Cardiac septum (tissue), 1 donor: ENCODE measurements around the gene SUSD1. TPM values are rescaled to one million over a fixed set of nuclear protein-coding genes. Genes with fewer than 3 reads are reported as not detected.

Source experiments
- DNase-seq: peaks from one replicate; pipeline ENCODE4 v3.0.0-alpha.2; 2020; ENCODE audit warnings: low spot score
- intact Hi-C: fragments of 100-400 bp; cut with DNase I; formaldehyde crosslinking; loops from one replicate; pipeline ENCODE4 v1.14.0; 2022
- total RNA-seq: library from RNA; stranded (reverse); fragmentation: NEBNext Ultra II Directional; extraction: Animal tissue kit (Norgen Biotek cat#: 25700); gene quantifications from one replicate; pipeline ENCODE4 v1.2.1, GENCODE V29; 2021
- donor health status: DM: no; HTN: no; CAD: no.

SUSD1 gene
- total RNA-seq, 1 donor from 2014 or later: 4.3 TPM

DNA sequence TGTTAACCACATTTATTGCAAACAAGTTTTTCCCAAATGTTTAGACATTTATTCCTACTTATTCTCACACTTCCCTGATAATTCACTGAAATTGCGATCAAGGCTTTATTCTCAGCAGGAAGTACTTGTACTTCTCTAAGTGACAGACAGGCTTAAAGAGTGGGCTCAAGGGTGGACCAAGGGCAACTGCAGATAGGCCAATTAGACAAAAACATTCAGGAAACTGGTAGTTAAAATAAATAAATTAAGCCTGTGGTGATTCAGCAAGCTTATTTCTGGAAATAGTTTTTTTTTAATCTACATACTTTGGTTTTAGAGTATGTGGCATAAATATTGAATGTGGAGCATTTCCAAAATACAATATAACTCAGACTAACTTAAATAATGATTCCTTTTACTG, 142.4 kb downstream of the SUSD1 start:
- no peak for DNase-seq
- intact Hi-C loops: no loop called here

DNA sequence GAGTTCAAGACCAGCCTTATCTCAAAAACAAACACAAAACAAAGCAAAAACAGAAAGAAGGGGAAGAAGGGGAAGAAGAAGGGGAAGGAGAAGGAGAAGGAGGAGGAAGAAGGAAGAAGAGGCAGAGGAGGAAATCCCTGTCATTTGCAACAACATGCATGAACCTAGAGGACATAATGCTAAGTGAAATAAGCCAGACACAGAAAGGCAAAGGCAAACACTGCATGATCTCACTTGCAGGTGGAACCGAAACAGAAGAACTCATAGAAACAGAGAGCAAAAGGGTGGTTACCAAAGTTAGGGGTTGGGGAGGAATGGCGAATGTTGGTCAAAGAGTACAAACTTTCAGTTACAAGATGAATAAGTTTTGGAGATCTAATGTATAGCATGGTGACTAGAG, 143.1 kb downstream of the SUSD1 start:
- intact Hi-C loops: no loop called here
- DNase-seq: no peak

GRCh38 chr9:112031400-112031799, 143.7 kb downstream of the SUSD1 start:
- DNase-seq: no peak
- intact Hi-C loops: no loop called here

GRCh38 chr9:112029921-112030444, 145.1 kb downstream of the SUSD1 start:
- intact Hi-C loops: no loop called here
- DNase-seq: no peak

GRCh38 chr9:112028242-112029221, 146.6 kb downstream of the SUSD1 start:
- DNase-seq: no peak
- intact Hi-C loops: no loop called here

DNA sequence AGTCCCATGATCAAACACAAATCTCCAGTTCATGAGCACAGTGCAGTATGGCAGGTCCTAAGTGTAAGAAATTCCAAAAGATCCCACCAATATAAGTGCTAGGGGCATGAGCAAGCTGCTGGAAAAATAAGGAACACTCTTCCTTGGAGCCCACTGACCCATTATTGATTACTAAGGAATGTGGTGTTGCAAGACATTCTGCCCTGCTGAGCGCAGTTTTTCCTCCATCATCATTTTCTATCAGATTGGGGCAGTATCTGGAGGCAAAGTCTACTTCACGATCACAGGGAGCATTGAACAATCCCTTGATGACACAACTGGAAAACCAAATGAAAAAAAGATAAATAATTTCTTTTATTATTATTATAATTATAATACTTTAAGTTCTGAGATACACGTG, 149.2 kb downstream of the SUSD1 start:
- no peak for DNase-seq
- intact Hi-C loops: no loop called here

GRCh38 chr9:112021742-112022141, 153.4 kb downstream of the SUSD1 start:
- intact Hi-C loops: no loop called here
- DNase-seq: no peak

- intact Hi-C loops: no loop called here
- DNase-seq: no peak
Observed at GRCh38 chr9:112020680-112021596, 154.2 kb downstream of the SUSD1 start.

GRCh38 chr9:112017878-112018277, 157.2 kb downstream of the SUSD1 start:
- intact Hi-C loops: loop anchor here (10.0 kb wide), 1 partner anchor 123 kb away; the partner anchor contains the start of gene UGCG

DNA sequence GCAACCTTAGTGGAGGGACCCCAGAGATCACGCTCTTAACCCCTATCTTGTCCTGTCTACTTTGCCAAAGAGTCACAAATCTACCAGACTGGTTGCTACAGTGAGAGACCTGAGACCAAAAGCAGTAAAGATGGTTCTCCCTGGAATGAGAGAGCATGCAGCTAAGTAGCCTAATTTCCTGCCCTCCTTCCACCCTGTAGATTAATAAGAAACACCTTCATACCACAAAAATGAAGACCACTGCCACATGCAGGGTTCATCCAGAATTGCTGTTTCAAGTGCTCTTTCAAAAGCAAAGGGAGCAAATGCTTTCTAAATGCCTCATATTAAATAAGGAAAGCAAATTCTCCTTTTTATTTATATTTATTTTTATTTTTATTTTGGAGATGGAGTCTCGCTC, 159.4 kb downstream of the SUSD1 start:
- DNase-seq: no peak
- intact Hi-C loops: loop anchor here (10.0 kb wide), 1 partner anchor 121 kb away; the partner anchor contains the start of gene UGCG

More at GRCh38 chr9:112017878-112018277, 157.2 kb downstream of the SUSD1 start:
- no peak for DNase-seq

GRCh38 chr9:112015149-112015548, 159.9 kb downstream of the SUSD1 start:
- intact Hi-C loops: loop anchor here (10.0 kb wide), 1 partner anchor 120 kb away; the partner anchor contains the start of gene UGCG

GRCh38 chr9:112013266-112013665, 161.8 kb downstream of the SUSD1 start:
- no peak for DNase-seq
- intact Hi-C loops: loop anchor here (5.0 to 10.0 kb wide), 2 partner anchors 39 to 118 kb away; partner anchors contain the start of gene UGCG

More at GRCh38 chr9:112015149-112015548, 159.9 kb downstream of the SUSD1 start:
- DNase-seq: no peak

DNA sequence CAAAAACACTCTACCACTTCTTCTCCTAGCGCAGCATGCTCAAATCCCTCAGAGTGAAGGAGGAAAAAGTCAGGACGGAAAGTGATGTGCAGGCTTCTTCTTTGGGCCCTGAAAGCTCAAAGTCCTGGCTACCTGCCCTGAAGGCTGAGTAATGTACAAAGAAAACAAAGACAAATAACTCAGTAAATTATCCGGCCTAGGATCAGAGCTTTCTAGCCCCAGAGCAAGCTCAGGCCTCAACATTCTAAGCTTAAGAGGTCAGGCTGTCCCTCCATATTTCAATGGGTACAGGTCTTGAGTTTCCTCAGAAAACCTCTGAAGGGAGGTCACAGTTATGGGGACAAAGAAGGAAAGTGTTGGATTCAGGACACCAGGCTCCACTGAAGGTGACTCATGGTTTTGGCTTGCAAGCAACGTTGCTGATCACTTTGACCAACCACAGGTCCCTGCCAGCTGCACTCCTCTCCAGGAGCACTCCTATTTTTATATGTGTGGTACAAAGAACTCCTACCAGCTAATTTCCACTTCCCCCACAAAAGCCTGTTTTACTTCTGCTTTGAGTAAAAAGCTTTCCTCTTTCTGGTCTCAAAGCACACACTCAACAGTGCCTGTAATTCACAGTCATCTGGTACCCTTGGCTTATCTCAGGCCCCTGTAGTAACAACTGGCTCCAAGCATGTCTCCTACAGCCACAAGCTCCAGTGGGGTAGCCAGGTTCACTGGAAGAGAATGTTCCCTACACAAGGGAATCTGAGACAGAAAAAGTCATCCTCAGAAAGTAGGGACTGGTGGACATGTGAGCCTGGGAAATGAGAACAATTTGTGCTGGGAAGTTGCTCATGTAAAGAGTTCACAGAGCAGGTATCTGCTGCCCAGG, 162.8 kb downstream of the SUSD1 start:
- intact Hi-C loops: loop anchor here (5.0 to 10.0 kb wide), 2 partner anchors 40 to 117 kb away; partner anchors contain the start of gene UGCG
- no peak for DNase-seq

GRCh38 chr9:112011051-112011620, 164.0 kb downstream of the SUSD1 start:
- intact Hi-C loops: loop anchor here (5.0 to 10.0 kb wide), 2 partner anchors 41 to 116 kb away; partner anchors contain the start of gene UGCG
- no peak for DNase-seq

- DNase-seq: no peak
- intact Hi-C loops: loop anchor here (5.0 to 10.0 kb wide), 2 partner anchors 42 to 116 kb away; partner anchors contain the start of gene UGCG
Observed at GRCh38 chr9:112010537-112010936, 164.6 kb downstream of the SUSD1 start.

- intact Hi-C loops: loop anchor here (5.0 to 10.0 kb wide), 2 partner anchors 43 to 115 kb away; partner anchors contain the start of gene UGCG
- DNase-seq: no peak
Observed at GRCh38 chr9:112009656-112010055, 165.4 kb downstream of the SUSD1 start.

DNA sequence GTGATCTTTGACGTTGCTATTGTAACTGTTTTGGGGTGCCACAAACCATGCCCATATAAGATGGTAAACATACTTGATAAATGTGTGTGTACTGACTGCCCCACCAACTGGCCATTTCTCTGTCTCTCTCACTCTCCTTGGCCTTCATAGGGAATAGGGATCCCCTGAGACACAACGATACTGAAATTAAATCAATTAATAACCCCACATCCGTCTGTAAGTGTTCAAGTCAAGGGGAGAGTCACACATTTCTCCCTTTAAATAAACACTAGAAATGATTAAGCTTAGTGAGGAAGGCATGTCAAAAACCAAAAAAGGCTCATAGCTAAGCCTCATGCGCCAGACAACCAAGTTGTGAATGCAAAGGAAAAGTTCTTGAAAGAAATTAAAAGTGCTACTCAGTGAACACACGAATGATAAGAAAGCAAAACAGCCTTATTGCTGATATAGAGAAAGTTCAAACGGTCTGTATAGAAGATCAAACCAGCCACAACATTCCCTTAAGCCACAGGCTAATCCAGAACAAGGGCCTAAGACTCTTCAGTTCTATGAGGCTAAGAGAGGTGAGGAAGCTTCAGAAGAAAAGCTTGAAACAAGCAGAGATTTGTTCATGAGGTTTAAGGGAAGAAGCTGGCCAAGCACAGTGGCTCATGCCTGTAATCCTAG, 167.4 kb downstream of the SUSD1 start:
- no peak for DNase-seq
- intact Hi-C loops: no loop called here
